GM19351 (cell line): Measurements from ENCODE around the gene PHRF1.

Source experiments
- ATAC-seq: cut with Tn5 transposase; IDR thresholded peaks from one replicate; pipeline ENCODE4 v1.9.1; 2021; ENCODE audit warnings: mild to moderate bottlenecking, moderate library complexity; ENCODE audit not compliant: unreplicated experiment

PHRF1 gene

GRCh38 chr11:614021-614622, 37.9 kb downstream of the PHRF1 start:
- ATAC-seq = no peak

- ATAC-seq = no peak
Observed at GRCh38 chr11:614623-615503, 38.6 kb downstream of the PHRF1 start.

GRCh38 chr11:615504-616319, 39.4 kb downstream of the PHRF1 start, which contains the start of gene IRF7:
IRF7 (minus strand) TSS chr11:615950; CDS start chr11:615364, 586 bp downstream.
- peak; percentile 82 for ATAC-seq

- no peak for ATAC-seq
Observed at GRCh38 chr11:616320-617198, 40.3 kb downstream of the PHRF1 start.

GRCh38 chr11:617199-617911, 41.1 kb downstream of the PHRF1 start:
- ATAC-seq = no peak

- no peak for ATAC-seq
Observed at GRCh38 chr11:617912-618682, 41.8 kb downstream of the PHRF1 start.

GRCh38 chr11:618856-619627, 42.8 kb downstream of the PHRF1 start:
- no peak for ATAC-seq

GRCh38 chr11:619628-620050, 43.4 kb downstream of the PHRF1 start:
- ATAC-seq = no peak

- ATAC-seq = no peak
Observed at GRCh38 chr11:620201-620600, 43.9 kb downstream of the PHRF1 start.

GRCh38 chr11:620935-621814, 44.9 kb downstream of the PHRF1 start:
- no peak for ATAC-seq

GRCh38 chr11:621838-622237, 45.6 kb downstream of the PHRF1 start:
- no peak for ATAC-seq

GRCh38 chr11:623349-623869, 47.1 kb downstream of the PHRF1 start:
- ATAC-seq = no peak

GRCh38 chr11:623999-624704, 47.9 kb downstream of the PHRF1 start:
- no peak for ATAC-seq

GRCh38 chr11:624705-625635, 48.7 kb downstream of the PHRF1 start, which contains the start of gene CDHR5:
CDHR5 (minus strand) TSS chr11:624955; CDS start chr11:624902, 53 bp downstream.
- ATAC-seq = no peak

- ATAC-seq = no peak
Observed at GRCh38 chr11:625636-626268, 49.5 kb downstream of the PHRF1 start.
